ENCODE measurements around the gene HSDL1. TPM values are rescaled to one million over a fixed set of nuclear protein-coding genes. Genes with fewer than 3 reads are reported as not detected.

Gene HSDL1
- total and polyA plus RNA-seq, 4 donors: 3.0 to 9.6 (median 5.3) TPM

GRCh38 chr16:84138824-84139627 is 6.0 kb downstream of the HSDL1 start:
- Histone ChIP-seq H3K9ac (ENCODE audit: low read depth in 1 of 2, low read length in 2 of 2) (no peak overlapping the region), H3K27me3 (ENCODE audit: control insufficient read depth in 4 of 4, insufficient read depth in 4 of 4, low read length in 3 of 4) (no peaks in the 10 kb centered on the region), H3K4me1 (ENCODE audit: control insufficient read depth in 4 of 4, insufficient read depth in 4 of 4, low read length in 3 of 4) (peaks cover under 1% of the 10 kb centered on the region in 4 donors), H3K27ac (ENCODE audit: low read depth in 1 of 2, low read length in 2 of 2) (no peak overlapping the region), H3K9me3 (ENCODE audit: control insufficient read depth in 4 of 4, low read length in 3 of 4) (no peaks in the 10 kb centered on the region), H3K36me3 (ENCODE audit: control insufficient read depth in 4 of 4, insufficient read depth in 3 of 4, low read depth in 1 of 4, low read length in 3 of 4) (no peaks in the 10 kb centered on the region), H3K4me3 (ENCODE audit: low read depth in 1 of 3, low read length in 3 of 3) (no peak overlapping the region)
- 77% methylated on average over 14 of the region's 14 CpGs for WGBS
- TF ChIP-seq EGR1 (IDR thresholded peaks at IDR 0.05; ENCODE audit: low read depth in 2 of 2): no peak
- TF ChIP-seq, protein P1, sequence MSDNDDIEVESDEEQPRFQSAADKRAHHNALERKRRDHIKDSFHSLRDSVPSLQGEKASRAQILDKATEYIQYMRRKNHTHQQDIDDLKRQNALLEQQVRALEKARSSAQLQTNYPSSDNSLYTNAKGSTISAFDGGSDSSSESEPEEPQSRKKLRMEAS (IDR thresholded peaks at IDR 0.05): no peak
- no peak for TF ChIP-seq GABPA (IDR thresholded peaks at IDR 0.05 in 1 of 2, conservative IDR thresholded peaks at IDR 0.05 in 1 of 2)
- TF ChIP-seq ATF3 (IDR thresholded peaks at IDR 0.05): no peak
- TF ChIP-seq FOXA2 (IDR thresholded peaks at IDR 0.05): no peak
- TF ChIP-seq HNF4A (conservative IDR thresholded peaks at IDR 0.05): no peak
- no peak for TF ChIP-seq SP1 (IDR thresholded peaks at IDR 0.05)
- TF ChIP-seq HNF4G (IDR thresholded peaks at IDR 0.05): no peak
- TF ChIP-seq, protein P2, sequence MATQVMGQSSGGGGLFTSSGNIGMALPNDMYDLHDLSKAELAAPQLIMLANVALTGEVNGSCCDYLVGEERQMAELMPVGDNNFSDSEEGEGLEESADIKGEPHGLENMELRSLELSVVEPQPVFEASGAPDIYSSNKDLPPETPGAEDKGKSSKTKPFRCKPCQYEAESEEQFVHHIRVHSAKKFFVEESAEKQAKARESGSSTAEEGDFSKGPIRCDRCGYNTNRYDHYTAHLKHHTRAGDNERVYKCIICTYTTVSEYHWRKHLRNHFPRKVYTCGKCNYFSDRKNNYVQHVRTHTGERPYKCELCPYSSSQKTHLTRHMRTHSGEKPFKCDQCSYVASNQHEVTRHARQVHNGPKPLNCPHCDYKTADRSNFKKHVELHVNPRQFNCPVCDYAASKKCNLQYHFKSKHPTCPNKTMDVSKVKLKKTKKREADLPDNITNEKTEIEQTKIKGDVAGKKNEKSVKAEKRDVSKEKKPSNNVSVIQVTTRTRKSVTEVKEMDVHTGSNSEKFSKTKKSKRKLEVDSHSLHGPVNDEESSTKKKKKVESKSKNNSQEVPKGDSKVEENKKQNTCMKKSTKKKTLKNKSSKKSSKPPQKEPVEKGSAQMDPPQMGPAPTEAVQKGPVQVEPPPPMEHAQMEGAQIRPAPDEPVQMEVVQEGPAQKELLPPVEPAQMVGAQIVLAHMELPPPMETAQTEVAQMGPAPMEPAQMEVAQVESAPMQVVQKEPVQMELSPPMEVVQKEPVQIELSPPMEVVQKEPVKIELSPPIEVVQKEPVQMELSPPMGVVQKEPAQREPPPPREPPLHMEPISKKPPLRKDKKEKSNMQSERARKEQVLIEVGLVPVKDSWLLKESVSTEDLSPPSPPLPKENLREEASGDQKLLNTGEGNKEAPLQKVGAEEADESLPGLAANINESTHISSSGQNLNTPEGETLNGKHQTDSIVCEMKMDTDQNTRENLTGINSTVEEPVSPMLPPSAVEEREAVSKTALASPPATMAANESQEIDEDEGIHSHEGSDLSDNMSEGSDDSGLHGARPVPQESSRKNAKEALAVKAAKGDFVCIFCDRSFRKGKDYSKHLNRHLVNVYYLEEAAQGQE (IDR thresholded peaks at IDR 0.05): no peak
- no peak for TF ChIP-seq YY1 (IDR thresholded peaks at IDR 0.05)
- no peak for TF ChIP-seq TAF1 (conservative IDR thresholded peaks at IDR 0.05)
- TF ChIP-seq FOXA1 (IDR thresholded peaks at IDR 0.05): no peak
- TF ChIP-seq RAD21 (IDR thresholded peaks at IDR 0.05): no peak
- TF ChIP-seq, protein P3, sequence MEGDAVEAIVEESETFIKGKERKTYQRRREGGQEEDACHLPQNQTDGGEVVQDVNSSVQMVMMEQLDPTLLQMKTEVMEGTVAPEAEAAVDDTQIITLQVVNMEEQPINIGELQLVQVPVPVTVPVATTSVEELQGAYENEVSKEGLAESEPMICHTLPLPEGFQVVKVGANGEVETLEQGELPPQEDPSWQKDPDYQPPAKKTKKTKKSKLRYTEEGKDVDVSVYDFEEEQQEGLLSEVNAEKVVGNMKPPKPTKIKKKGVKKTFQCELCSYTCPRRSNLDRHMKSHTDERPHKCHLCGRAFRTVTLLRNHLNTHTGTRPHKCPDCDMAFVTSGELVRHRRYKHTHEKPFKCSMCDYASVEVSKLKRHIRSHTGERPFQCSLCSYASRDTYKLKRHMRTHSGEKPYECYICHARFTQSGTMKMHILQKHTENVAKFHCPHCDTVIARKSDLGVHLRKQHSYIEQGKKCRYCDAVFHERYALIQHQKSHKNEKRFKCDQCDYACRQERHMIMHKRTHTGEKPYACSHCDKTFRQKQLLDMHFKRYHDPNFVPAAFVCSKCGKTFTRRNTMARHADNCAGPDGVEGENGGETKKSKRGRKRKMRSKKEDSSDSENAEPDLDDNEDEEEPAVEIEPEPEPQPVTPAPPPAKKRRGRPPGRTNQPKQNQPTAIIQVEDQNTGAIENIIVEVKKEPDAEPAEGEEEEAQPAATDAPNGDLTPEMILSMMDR (IDR thresholded peaks at IDR 0.05; ENCODE audit: low read depth, low read length, missing input control): no peak
- TF ChIP-seq NR2F2 (IDR thresholded peaks at IDR 0.05): no peak
- TF ChIP-seq JUND (IDR thresholded peaks at IDR 0.05): no peak
- no peak for DNase-seq (ENCODE audit: low spot score)

DNA sequence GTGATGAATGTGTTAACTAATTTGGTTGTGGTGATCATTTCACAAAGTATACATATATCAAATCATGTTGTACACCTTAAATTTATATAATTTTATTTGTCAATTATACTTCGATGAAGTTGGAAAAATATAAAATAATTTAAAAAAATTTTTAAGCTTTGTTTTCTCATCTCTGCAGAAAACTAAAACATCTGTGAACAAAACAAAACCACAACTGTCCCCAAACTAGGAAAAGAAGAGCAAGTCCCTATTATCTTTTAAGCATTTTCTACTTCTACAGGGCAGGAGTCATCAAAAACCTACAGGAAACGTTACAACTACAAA is 6.5 kb downstream of the HSDL1 start:
- H3K4me3 ChIP-seq (ENCODE audit: low read depth in 1 of 3, low read length in 3 of 3): no peak overlapping the region
- H3K4me1 ChIP-seq (ENCODE audit: control insufficient read depth in 4 of 4, insufficient read depth in 4 of 4, low read length in 3 of 4): no peaks in the 10 kb centered on the region
- DNase-seq (ENCODE audit: low spot score): no peak
- no peak for TF ChIP-seq GABPA (IDR thresholded peaks at IDR 0.05 in 1 of 2, conservative IDR thresholded peaks at IDR 0.05 in 1 of 2)
- TF ChIP-seq NR2F2 (IDR thresholded peaks at IDR 0.05): no peak
- no peaks in the 10 kb centered on the region for H3K36me3 ChIP-seq (ENCODE audit: control insufficient read depth in 4 of 4, insufficient read depth in 3 of 4, low read depth in 1 of 4, low read length in 3 of 4)
- 64% methylated on average over 2 of the region's 2 CpGs for WGBS
- H3K9ac ChIP-seq (ENCODE audit: low read depth in 1 of 2, low read length in 2 of 2): no peak overlapping the region
- H3K27ac ChIP-seq (ENCODE audit: low read depth in 1 of 2, low read length in 2 of 2): no peak overlapping the region
- no peaks in the 10 kb centered on the region for H3K9me3 ChIP-seq (ENCODE audit: control insufficient read depth in 4 of 4, low read length in 3 of 4)
- H3K27me3 ChIP-seq (ENCODE audit: control insufficient read depth in 4 of 4, insufficient read depth in 4 of 4, low read length in 3 of 4): no peaks in the 10 kb centered on the region
